ENCODE measurements around the gene SPECC1. TPM values are rescaled to one million over a fixed set of nuclear protein-coding genes. Genes with fewer than 3 reads are reported as not detected.

SPECC1 gene
- total RNA-seq, 1 experiment from 2014 or later, result 43.5 TPM

GRCh38 chr17:20210180-20210579 is 201.0 kb downstream of the SPECC1 start:
- Histone ChIP-seq H3K9me2 (ENCODE audit: insufficient read depth) (no peaks in the 10 kb centered on the region), H2AFZ (ENCODE audit: low read depth, low read length, poor library complexity, severe bottlenecking) (no peak overlapping the region), H3K9me3 (ENCODE audit: control insufficient read depth in 1 of 2, insufficient read depth in 1 of 2, low read depth in 1 of 2, low read length in 2 of 2) (no peaks in the 10 kb centered on the region), H3K4me2 (ENCODE audit: low read length) (no peak overlapping the region), H3K4me3 (replicated peaks in 1 of 2; ENCODE audit: low read depth in 1 of 2, low read length in 2 of 2) (no peak overlapping the region), H3K9ac (ENCODE audit: low read length) (no peak overlapping the region), H3K79me2 (ENCODE audit: insufficient read depth, low read length) (no peaks in the 10 kb centered on the region), H4K20me1 (ENCODE audit: insufficient read depth) (no peaks in the 10 kb centered on the region; the same call in 1 of the 2 replicates), H3K27me3 (ENCODE audit: insufficient read depth, low read length) (no peaks in the 10 kb centered on the region), H3K27ac (ENCODE audit: low read depth, low read length) (no peak overlapping the region), H3K36me3 (ENCODE audit: control insufficient read depth in 1 of 2, insufficient read depth in 2 of 2, low read length in 2 of 2) (no peaks in the 10 kb centered on the region), H3K4me1 (ENCODE audit: control insufficient read depth in 1 of 2, insufficient read depth in 2 of 2, low read length in 2 of 2) (peaks cover 0 to 4% of the 10 kb centered on the region in 2 experiments; a peak in 1 of 4 replicates)
- ATAC-seq (no peak), DNase-seq (ENCODE audit: low read depth, low spot score) (no peak)
- intact Hi-C loops (cut with micrococcal nuclease), result no loop called here
- TF ChIP-seq RAD21 (IDR thresholded peaks at IDR 0.05; ENCODE audit: low read depth), result no peak
- TF ChIP-seq ZBTB33 (IDR thresholded peaks at IDR 0.05; ENCODE audit: extremely low read depth, insufficient replicate concordance, low read length), result no peak
- TF ChIP-seq ATF3 (IDR thresholded peaks at IDR 0.05), result no peak
- ChIA-PET CTCF (no interaction called here), POLR2A (no interaction called here), RAD21 (ENCODE audit: low non-redundant PET in 1 of 2, low total read pairs in 2 of 2, uncharacterized antibody in 2 of 2, unreplicated experiment in 2 of 2) (no interaction called here)
- no TSS peak for BruUV-seq (replicated peaks)

GRCh38 chr17:20210614-20211013 is 201.5 kb downstream of the SPECC1 start:
- ChIA-PET POLR2A (no interaction called here), CTCF (no interaction called here), RAD21 (ENCODE audit: low non-redundant PET in 1 of 2, low total read pairs in 2 of 2, uncharacterized antibody in 2 of 2, unreplicated experiment in 2 of 2) (no interaction called here)
- intact Hi-C loops (cut with micrococcal nuclease), result no loop called here
- Histone ChIP-seq H3K9ac (ENCODE audit: low read length) (no peak overlapping the region), H3K9me3 (ENCODE audit: control insufficient read depth in 1 of 2, insufficient read depth in 1 of 2, low read depth in 1 of 2, low read length in 2 of 2) (no peaks in the 10 kb centered on the region), H3K27ac (ENCODE audit: low read depth, low read length) (no peak overlapping the region), H4K20me1 (ENCODE audit: insufficient read depth) (no peaks in the 10 kb centered on the region; the same call in 1 of the 2 replicates), H3K4me1 (ENCODE audit: control insufficient read depth in 1 of 2, insufficient read depth in 2 of 2, low read length in 2 of 2) (peaks cover 0 to 4% of the 10 kb centered on the region in 2 experiments; a peak in 1 of 4 replicates), H3K9me2 (ENCODE audit: insufficient read depth) (no peaks in the 10 kb centered on the region), H3K4me2 (ENCODE audit: low read length) (no peak overlapping the region), H3K4me3 (replicated peaks in 1 of 2; ENCODE audit: low read depth in 1 of 2, low read length in 2 of 2) (no peak overlapping the region), H3K27me3 (ENCODE audit: insufficient read depth, low read length) (no peaks in the 10 kb centered on the region), H3K79me2 (ENCODE audit: insufficient read depth, low read length) (no peaks in the 10 kb centered on the region), H3K36me3 (ENCODE audit: control insufficient read depth in 1 of 2, insufficient read depth in 2 of 2, low read length in 2 of 2) (no peaks in the 10 kb centered on the region), H2AFZ (ENCODE audit: low read depth, low read length, poor library complexity, severe bottlenecking) (no peak overlapping the region)
- DNase-seq (ENCODE audit: low read depth, low spot score), result no peak
- TF ChIP-seq POLR2AphosphoS5 (IDR thresholded peaks at IDR 0.05; ENCODE audit: low read depth, low read length), result no peak
- TF ChIP-seq ZNF274 (IDR thresholded peaks at IDR 0.05; ENCODE audit: low read depth, low read length), result no peak
- no peak for TF ChIP-seq SIN3A (IDR thresholded peaks at IDR 0.05; ENCODE audit: low read depth)
- no peak for TF ChIP-seq POLR2A (IDR thresholded peaks at IDR 0.05; ENCODE audit: borderline replicate concordance, extremely low read depth, insufficient read depth, insufficient read length)
- no peak for TF ChIP-seq RAD21 (IDR thresholded peaks at IDR 0.05; ENCODE audit: low read depth)
- no peak for TF ChIP-seq FOSL1 (IDR thresholded peaks at IDR 0.05; ENCODE audit: low read depth)
- no peak for TF ChIP-seq MAX (IDR thresholded peaks at IDR 0.05)
- TF ChIP-seq TCF7L2 (IDR thresholded peaks at IDR 0.05; ENCODE audit: borderline replicate concordance, extremely low read depth, insufficient read depth, insufficient read length), result no peak
- TF ChIP-seq EZH2 (IDR thresholded peaks at IDR 0.05), result no peak
- no peak for ATAC-seq
- no TSS peak for BruUV-seq (replicated peaks)

Measured in HCT116 (cell line).